Endothelial cell of umbilical vein (primary cell): Measurements from ENCODE around the gene DCTN4. TPM values are rescaled to one million over a fixed set of nuclear protein-coding genes. Genes with fewer than 3 reads are reported as not detected.

ENCODE experiments used
- BruUV-seq: library from RNA; stranded (reverse); fragments of 400-500 nt; replicated peaks from 2 replicates; lab custom pipeline; 2021; lab: Mats Ljungman, UMichigan
- CTCF ChIA-PET: fragments of 300-600, 350-600 bp; sonication (Branson Sonifier 250); formaldehyde crosslinking; loops from one replicate; lab custom pipeline; 2021; ENCODE audit warnings: antibody characterized with exemption, inconsistent platforms; lab: Charles Lee
- POLR2A ChIA-PET: fragments of 300-600, 350-600 bp; sonication (Branson Sonifier 250); formaldehyde crosslinking; loops from one replicate; lab custom pipeline; 2021; ENCODE audit warnings: antibody characterized with exemption, inconsistent platforms; lab: Charles Lee
- DNase-seq: peaks from one replicate; pipeline ENCODE4 v3.0.0-alpha.2; 2011; ENCODE audit warnings: low read depth, low spot score
- FAIRE-seq: peaks from 2 replicates; lab custom pipeline; 2011; peaks lifted over from hg19 to GRCh38; lab: Jason Lieb, UNC
- H2AFZ ChIP-seq: 2 replicates; pipeline ENCODE4 v1.6.0; 2012; ENCODE audit warnings: low read depth, low read length, control low read depth, inconsistent platforms
- H3K27ac ChIP-seq: 2 replicates; pipeline ENCODE4 v1.5.1; 2011; ENCODE audit warnings: low read depth, mild to moderate bottlenecking, control low read depth, low read length, moderate library complexity; ENCODE audit not compliant: insufficient read depth
- H3K27me3 ChIP-seq, 2 experiments: 2 replicates each; pipeline versions ENCODE4 v1.6.0 to v1.6.1; 2011; ENCODE audit warnings: low read length in 2 of 2, mixed read lengths in 1 of 2; ENCODE audit not compliant: control insufficient read depth in 2 of 2, insufficient read depth in 2 of 2
- H3K36me3 ChIP-seq, 2 experiments: 2 replicates in 1 of 2; 3 replicates in 1 of 2; pipeline ENCODE4 v1.5.1; 2011; ENCODE audit warnings: low read length in 2 of 2, mild to moderate bottlenecking in 1 of 2, moderate library complexity in 1 of 2; ENCODE audit not compliant: control insufficient read depth in 2 of 2, insufficient read depth in 2 of 2; ENCODE audit errors: extremely low read depth in 1 of 2
- H3K4me1 ChIP-seq: 3 replicates; pipeline ENCODE4 v1.5.1; 2011; ENCODE audit warnings: mild to moderate bottlenecking, low read length; ENCODE audit not compliant: control insufficient read depth, insufficient read depth; ENCODE audit errors: extremely low read depth
- H3K4me2 ChIP-seq: 2 replicates; pipeline ENCODE4 v1.6.1; 2011; ENCODE audit warnings: low read length, control low read depth, mixed read lengths; ENCODE audit not compliant: insufficient read depth
- H3K4me3 ChIP-seq, 3 experiments: fragments of 200-600 bp in 1 of 3; sonication (generic), shearing (Covaris generic) in 1 of 3; replicated peaks in 1 of 3; 2 replicates each; pipeline ENCODE4 v1.5.1; 2011 to 2016; ENCODE audit warnings: control low read depth in 3 of 3, low read length in 3 of 3, mild to moderate bottlenecking in 2 of 3, inconsistent platforms in 1 of 3, low read depth in 1 of 3, moderate library complexity in 1 of 3; ENCODE audit not compliant: insufficient read depth in 1 of 3
- H3K79me2 ChIP-seq: 2 replicates; pipeline ENCODE4 v1.6.0; 2012; ENCODE audit warnings: low read length, inconsistent platforms; ENCODE audit not compliant: control insufficient read depth, insufficient read depth
- H3K9ac ChIP-seq: replicated peaks from 2 replicates; pipeline ENCODE3; 2011; ENCODE audit warnings: low read length, control low read depth; ENCODE audit not compliant: insufficient read depth; ENCODE audit errors: extremely low read depth
- H3K9me1 ChIP-seq: replicated peaks from 3 replicates; pipeline ENCODE4 v1.6.0; 2011; ENCODE audit warnings: mild to moderate bottlenecking, low read length; ENCODE audit not compliant: control insufficient read depth, insufficient read depth; ENCODE audit errors: extremely low read depth
- H3K9me3 ChIP-seq: replicated peaks from 2 replicates; pipeline ENCODE4 v1.5.1; 2012; ENCODE audit warnings: low read length, inconsistent platforms; ENCODE audit not compliant: control insufficient read depth, insufficient read depth
- H4K20me1 ChIP-seq: replicated peaks from 2 replicates; pipeline ENCODE3; 2011; ENCODE audit warnings: mild to moderate bottlenecking, low read length; ENCODE audit not compliant: control insufficient read depth, insufficient read depth; ENCODE audit errors: extremely low read depth
- CTCF ChIP-seq, 2 donors: IDR thresholded peaks; 1 replicate in 1 of 2; 2 replicates in 1 of 2; pipeline ENCODE4 v1.5.1; 2011; ENCODE audit warnings: low read length in 2 of 2, mild to moderate bottlenecking in 2 of 2, moderate library complexity in 2 of 2, control low read depth in 1 of 2, inconsistent platforms in 1 of 2, low read depth in 1 of 2; ENCODE audit not compliant: insufficient read depth in 1 of 2; ENCODE audit errors: extremely low read depth in 1 of 2
- EZH2 ChIP-seq: IDR thresholded peaks from 2 replicates; pipeline ENCODE4 v1.6.1; 2012; ENCODE audit warnings: borderline replicate concordance, low read depth, mild to moderate bottlenecking, moderate library complexity, low read length, inconsistent platforms; ENCODE audit not compliant: severe bottlenecking
- FOS ChIP-seq: IDR thresholded peaks from 2 replicates; pipeline ENCODE4 v1.6.1; 2011; ENCODE audit warnings: mild to moderate bottlenecking, low read length, moderate library complexity, borderline replicate concordance; ENCODE audit not compliant: insufficient read depth
- GATA2 ChIP-seq: IDR thresholded peaks from 2 replicates; pipeline ENCODE4 v1.7.0; 2011; ENCODE audit warnings: low read depth, mild to moderate bottlenecking, moderate library complexity, mixed read lengths, low read length; ENCODE audit not compliant: insufficient read length, insufficient read depth
- JUN ChIP-seq: IDR thresholded peaks from 2 replicates; pipeline ENCODE4 v1.6.1; 2011; ENCODE audit warnings: borderline replicate concordance, low read depth; ENCODE audit not compliant: insufficient read length, insufficient read depth
- MAX ChIP-seq: IDR thresholded peaks from 2 replicates; pipeline ENCODE4 v1.6.1; 2011; ENCODE audit not compliant: insufficient read depth, insufficient read length
- MYC ChIP-seq: IDR thresholded peaks from one replicate; pipeline ENCODE4 v1.6.1; 2011; ENCODE audit warnings: mild to moderate bottlenecking, low read depth, low read length
- POLR2A ChIP-seq: IDR thresholded peaks from 2 replicates; pipeline ENCODE4 v1.6.1; 2012; ENCODE audit warnings: low read depth, mild to moderate bottlenecking, control low read depth, low read length
- POLR2AphosphoS5 ChIP-seq: IDR thresholded peaks from 2 replicates; pipeline ENCODE4 v1.6.1; 2012; ENCODE audit warnings: low read depth, mild to moderate bottlenecking, control low read depth, low read length, moderate library complexity; ENCODE audit not compliant: insufficient read depth
- dilution Hi-C: fragments of 300-500 bp; cut with MboI; formaldehyde crosslinking; loops from one replicate; pipeline ENCODE4 v1.15.0; 2019; ENCODE audit warnings: low sequenced_read_pairs; ENCODE audit not compliant: extremely low pct_ligation_motif_present
- intact Hi-C: fragments of 100-400 bp; cut with micrococcal nuclease; formaldehyde crosslinking; loops from one replicate; pipeline ENCODE4 v1.10.0; 2022
- polyA plus RNA-seq, 4 experiments: library from polyadenylated mRNA; depleted of rRNA in 3 of 4; stranded (reverse) in 3 of 4; unstranded in 1 of 4; fragments of >200 nt; gene quantifications; 2 replicates each; pipeline versions ENCODE4 v1.2.1 to v1.2.3, GENCODE V29; 2011 to 2012; ENCODE audit warnings: missing spikeins in 1 of 4
- total RNA-seq: library from RNA; stranded (reverse); gene quantifications from 2 replicates; pipeline ENCODE4 v1.2.3, GENCODE V29; 2021

The DCTN4 gene
- total and polyA plus RNA-seq, 2 donors (not counting 3 experiments of a cell fraction or from before 2014, with no cell fraction given): 22.4 to 47.3 TPM

DNA sequence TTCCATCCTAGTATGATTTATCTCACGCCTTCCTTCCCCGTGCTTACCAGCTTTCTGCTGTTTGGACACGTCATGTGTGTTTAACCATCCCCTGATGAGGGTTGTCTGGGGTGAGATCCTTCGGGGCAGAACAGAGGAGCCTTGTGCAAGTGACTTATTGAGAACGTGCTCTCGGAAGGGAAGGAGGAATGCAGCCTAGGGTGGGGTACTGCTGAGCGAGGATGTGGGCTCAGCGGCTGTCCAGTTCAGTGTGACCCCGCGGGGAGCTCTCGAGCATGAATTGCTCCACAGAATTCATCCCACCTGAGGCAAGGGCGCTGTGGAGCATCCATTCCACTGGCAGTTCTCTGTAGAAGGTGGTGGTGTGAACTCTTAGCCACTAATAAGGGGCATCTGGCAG lies 93.8 kb downstream of the DCTN4 start:
- dilution Hi-C loops (no loop called here), intact Hi-C loops (no loop called here)
- Histone ChIP-seq H3K79me2 (no peaks in the 10 kb centered on the region), H3K36me3 (no peaks in the 10 kb centered on the region), H4K20me1 (no peaks in the 10 kb centered on the region), H2AFZ (no peak overlapping the region), H3K9ac (no peak overlapping the region), H3K27ac (no peak overlapping the region), H3K9me3 (no peaks in the 10 kb centered on the region), H3K4me2 (no peak overlapping the region), H3K4me3 (no peak overlapping the region), H3K9me1 (no peaks in the 10 kb centered on the region), H3K27me3 (peaks cover 22 to 28% of the 10 kb centered on the region in 2 experiments), H3K4me1 (no peaks in the 10 kb centered on the region)
- TF ChIP-seq FOS (no peak), MYC (no peak), EZH2 (no peak), MAX (no peak), GATA2 (no peak)
- no peak for DNase-seq
- no TSS peak for BruUV-seq
- FAIRE-seq: no peak
- POLR2A ChIA-PET: interaction anchor here (0.7 kb wide), 1 partner anchor 280 kb away, joined by 3 read pairs; no protein-coding TSS in a partner anchor
- CTCF ChIA-PET: no interaction called here

GRCh38 chr5:150663936-150664335 lies 94.9 kb downstream of the DCTN4 start:
- no peak overlapping the region for H2AFZ ChIP-seq
- H3K9me1 ChIP-seq: no peaks in the 10 kb centered on the region
- no TSS peak for BruUV-seq
- DNase-seq: no peak
- H3K9me3 ChIP-seq: no peaks in the 10 kb centered on the region
- intact Hi-C loops (no loop called here), dilution Hi-C loops (no loop called here)
- no peaks in the 10 kb centered on the region for H3K79me2 ChIP-seq
- no peak overlapping the region for H3K4me2 ChIP-seq
- CTCF ChIA-PET: interaction anchor here (0.6 to 1.9 kb wide), 5 partner anchors 37 to 1919 kb away, joined by 3 to 6 read pairs (median 4); partner anchors contain the start of gene RBM22
- H3K4me1 ChIP-seq: no peaks in the 10 kb centered on the region
- H3K36me3 ChIP-seq: no peaks in the 10 kb centered on the region
- H3K27me3 ChIP-seq: peaks cover 22 to 27% of the 10 kb centered on the region in 2 experiments
- no peak for FAIRE-seq
- TF ChIP-seq MYC (no peak), POLR2A (no peak), MAX (no peak), EZH2 (no peak), JUN (no peak), FOS (no peak), CTCF (IDR thresholded peaks at IDR 0.05; ENCODE audit: extremely low read depth in 1 of 2, insufficient read depth in 1 of 2, low read depth in 1 of 2, low read length in 2 of 2) (no peak), POLR2AphosphoS5 (no peak), GATA2 (no peak)
- POLR2A ChIA-PET: no interaction called here
- H4K20me1 ChIP-seq: no peaks in the 10 kb centered on the region
- H3K4me3 ChIP-seq: no peak overlapping the region
- H3K9ac ChIP-seq: no peak overlapping the region
- no peak overlapping the region for H3K27ac ChIP-seq
